H1 (cell line): ENCODE data around the gene NEU3. TPM values are rescaled to one million over a fixed set of nuclear protein-coding genes. Genes with fewer than 3 reads are reported as not detected.
A peak's percentile ranks its signal among the peaks of the same experiment; 100 is the strongest.

ENCODE experiments used
- CTCF ChIA-PET: fragments of 300-600 bp; sonication (Branson Sonifier 250); formaldehyde crosslinking; loops from one replicate; lab custom pipeline; 2021; ENCODE audit not compliant: partially characterized antibody; lab: Charles Lee
- POLR2A ChIA-PET: fragments of 300-600 bp; sonication (Branson Sonifier 250); formaldehyde crosslinking; loops from one replicate; lab custom pipeline; 2021; ENCODE audit warnings: inconsistent platforms; ENCODE audit not compliant: partially characterized antibody; lab: Charles Lee
- DNase-seq, 2 experiments: peaks; one replicate each; pipeline versions ENCODE4 v3.0.0 to v3.0.0-alpha.2; 2010 to 2022; ENCODE audit warnings: low spot score in 2 of 2, low read depth in 1 of 2, mixed read lengths in 1 of 2
- FAIRE-seq: peaks from 2 replicates; lab custom pipeline; 2011; peaks lifted over from hg19 to GRCh38; lab: Jason Lieb, UNC
- H2AFZ ChIP-seq: 2 replicates; pipeline ENCODE4 v1.8.1; 2012; ENCODE audit warnings: low read length, inconsistent platforms
- H2AK5ac ChIP-seq: 2 replicates; pipeline ENCODE4 v1.6.1; 2013; ENCODE audit warnings: low read depth, low read length
- H2BK120ac ChIP-seq: replicated peaks from 2 replicates; pipeline ENCODE3; 2013; ENCODE audit warnings: low read depth, low read length, inconsistent platforms
- H2BK12ac ChIP-seq: 2 replicates; pipeline ENCODE4 v1.6.1; 2013; ENCODE audit warnings: low read depth, low read length
- H2BK15ac ChIP-seq: 2 replicates; pipeline ENCODE4 v1.6.1; 2013; ENCODE audit warnings: low read length
- H2BK20ac ChIP-seq: 2 replicates; pipeline ENCODE4 v1.6.1; 2013; ENCODE audit warnings: low read length
- H2BK5ac ChIP-seq: 2 replicates; pipeline ENCODE4 v1.6.1; 2013; ENCODE audit warnings: low read depth, low read length
- H3K14ac ChIP-seq: 2 replicates; pipeline ENCODE4 v1.6.1; 2013; ENCODE audit warnings: inconsistent platforms; ENCODE audit not compliant: insufficient read length
- H3K18ac ChIP-seq: 2 replicates; pipeline ENCODE4 v1.6.1; 2013; ENCODE audit warnings: low read length; ENCODE audit errors: extremely low read depth
- H3K23ac ChIP-seq: 2 replicates; pipeline ENCODE4 v1.6.1; 2013; ENCODE audit warnings: inconsistent platforms; ENCODE audit not compliant: insufficient read length
- H3K23me2 ChIP-seq: 2 replicates; pipeline ENCODE4 v1.6.1; 2013; ENCODE audit warnings: low read depth, low read length
- H3K27ac ChIP-seq: 2 replicates; pipeline ENCODE4 v1.6.1; 2011; ENCODE audit warnings: low read depth, low read length, inconsistent platforms
- H3K27me3 ChIP-seq, 4 experiments: replicated peaks in 1 of 4; 1 replicate in 1 of 4; 2 replicates in 3 of 4; pipeline versions ENCODE4 v1.6.1 to v1.8.1; 2011 to 2013; ENCODE audit warnings: low read length in 3 of 4, mild to moderate bottlenecking in 3 of 4, inconsistent platforms in 2 of 4, mixed read lengths in 2 of 4, moderate library complexity in 1 of 4; ENCODE audit not compliant: control insufficient read depth in 3 of 4, insufficient read depth in 3 of 4; ENCODE audit errors: extremely low read depth in 1 of 4
- H3K36me3 ChIP-seq, 4 experiments: 2 replicates each; pipeline versions ENCODE4 v1.6.1 to v1.8.1; 2011 to 2013; ENCODE audit warnings: mild to moderate bottlenecking in 4 of 4, low read length in 3 of 4, moderate library complexity in 2 of 4, control low read depth in 1 of 4, inconsistent platforms in 1 of 4; ENCODE audit not compliant: insufficient read depth in 4 of 4, control insufficient read depth in 2 of 4
- H3K4ac ChIP-seq: replicated peaks from 2 replicates; pipeline ENCODE3; 2013; ENCODE audit warnings: low read length, low read depth, mixed read lengths, inconsistent platforms; ENCODE audit not compliant: insufficient read length
- H3K4me1 ChIP-seq, 4 experiments: replicated peaks in 1 of 4; 1 replicate in 1 of 4; 2 replicates in 3 of 4; pipeline versions ENCODE4 v1.6.1 to v1.8.1; 2011 to 2013; ENCODE audit warnings: low read length in 3 of 4, inconsistent platforms in 2 of 4, mixed read lengths in 1 of 4; ENCODE audit not compliant: insufficient read depth in 4 of 4, control insufficient read depth in 3 of 4
- H3K4me2 ChIP-seq, 2 experiments: 2 replicates each; pipeline versions ENCODE4 v1.6.1 to v1.8.1; 2011 to 2013; ENCODE audit warnings: low read depth in 2 of 2, low read length in 2 of 2, control low read depth in 1 of 2, inconsistent platforms in 1 of 2, mild to moderate bottlenecking in 1 of 2; ENCODE audit not compliant: insufficient read depth in 1 of 2
- H3K4me3 ChIP-seq, 4 experiments: fragments of 200-600, 300-600 bp in 1 of 4; sonication (generic), shearing (Covaris generic), sonication (Bioruptor Twin) in 1 of 4; 2 replicates each; pipeline versions ENCODE4 v1.5.1 to v1.8.1; 2011 to 2016; ENCODE audit warnings: low read length in 4 of 4, low read depth in 3 of 4, control low read depth in 2 of 4, inconsistent platforms in 2 of 4, mild to moderate bottlenecking in 2 of 4, mixed read lengths in 1 of 4, moderate library complexity in 1 of 4; ENCODE audit not compliant: insufficient read depth in 2 of 4; ENCODE audit errors: extremely low read depth in 1 of 4
- H3K56ac ChIP-seq: replicated peaks from 2 replicates; pipeline ENCODE3; 2013; ENCODE audit warnings: low read depth, mild to moderate bottlenecking, mixed read lengths, low read length, inconsistent platforms; ENCODE audit not compliant: insufficient read length
- H3K79me1 ChIP-seq: 2 replicates; pipeline ENCODE4 v1.6.1; 2013; ENCODE audit warnings: low read depth, low read length, control low read depth
- H3K79me2 ChIP-seq, 2 experiments: 2 replicates each; pipeline versions ENCODE4 v1.6.1 to v1.8.1; 2012 to 2013; ENCODE audit warnings: low read length in 2 of 2, mild to moderate bottlenecking in 2 of 2, inconsistent platforms in 1 of 2; ENCODE audit not compliant: insufficient read depth in 2 of 2, control insufficient read depth in 1 of 2
- H3K9ac ChIP-seq, 4 experiments: replicated peaks in 1 of 4; 1 replicate in 1 of 4; 2 replicates in 3 of 4; pipeline versions ENCODE4 v1.6.1 to v1.8.1; 2011 to 2013; ENCODE audit warnings: low read depth in 3 of 4, low read length in 3 of 4, control low read depth in 2 of 4, mild to moderate bottlenecking in 2 of 4, moderate library complexity in 2 of 4, inconsistent platforms in 1 of 4; ENCODE audit errors: extremely low read depth in 1 of 4
- H3K9me3 ChIP-seq, 2 experiments: 2 replicates each; pipeline versions ENCODE4 v1.6.1 to v1.8.1; 2012 to 2013; ENCODE audit warnings: mild to moderate bottlenecking in 2 of 2, moderate library complexity in 2 of 2, control low read depth in 1 of 2, inconsistent platforms in 1 of 2, low read depth in 1 of 2, low read length in 1 of 2, mixed read lengths in 1 of 2; ENCODE audit not compliant: insufficient read depth in 2 of 2
- H4K20me1 ChIP-seq, 2 experiments: replicated peaks in 1 of 2; 2 replicates each; pipeline versions ENCODE3 to v1.8.1; 2011 to 2013; ENCODE audit warnings: inconsistent platforms in 2 of 2, low read length in 2 of 2, mild to moderate bottlenecking in 1 of 2; ENCODE audit not compliant: insufficient read depth in 2 of 2, control insufficient read depth in 1 of 2
- H4K5ac ChIP-seq: 2 replicates; pipeline ENCODE4 v1.6.1; 2013; ENCODE audit warnings: low read length, low read depth, mixed read lengths, inconsistent platforms; ENCODE audit not compliant: insufficient read length
- H4K8ac ChIP-seq: 2 replicates; pipeline ENCODE4 v1.8.0; 2013; ENCODE audit warnings: mild to moderate bottlenecking, moderate library complexity, low read length, inconsistent platforms; ENCODE audit not compliant: insufficient read depth; ENCODE audit errors: extremely low read depth
- H4K91ac ChIP-seq: replicated peaks from 2 replicates; pipeline ENCODE3; 2013; ENCODE audit warnings: low read length, mixed read lengths, inconsistent platforms; ENCODE audit not compliant: insufficient read length
- CHD1 ChIP-seq: IDR thresholded peaks from 2 replicates; pipeline ENCODE4 v1.6.1; 2012; ENCODE audit warnings: low read depth, low read length, improper control_type of control experiment
- EGR1 ChIP-seq: IDR thresholded peaks from 2 replicates; pipeline ENCODE4 v1.6.1; 2011; ENCODE audit warnings: low read depth, low read length, borderline replicate concordance
- KDM4A ChIP-seq: IDR thresholded peaks from one replicate; pipeline ENCODE4 v1.7.1; 2012; ENCODE audit warnings: low read depth, mild to moderate bottlenecking, moderate library complexity, low read length, inconsistent platforms; ENCODE audit not compliant: severe bottlenecking
- WGBS, 2 experiments: shearing (Covaris generic) in 1 of 2; methylation state at CpG; one replicate each; pipeline versions ENCODE4 v1.1.6 to v1.1.7; 2013 to 2015; ENCODE audit warnings: low lambda C conversion rate in 2 of 2, mixed read lengths in 2 of 2, inconsistent platforms in 1 of 2, low coverage in 1 of 2, missing lambda C conversion rate in 1 of 2; ENCODE audit not compliant: insufficient replicate concordance in 2 of 2, insufficient coverage in 1 of 2, insufficient read length in 1 of 2; ENCODE audit errors: extremely low coverage in 1 of 2, missing lambda C conversion rate in 1 of 2; 5-methylcytosine and 5-hydroxymethylcytosine counted together
- polyA plus RNA-seq, 7 experiments: library from polyadenylated mRNA; depleted of rRNA in 3 of 7; stranded (reverse) in 5 of 7; unstranded in 2 of 7; fragments of >200 nt in 5 of 7; fragments of 200-250 nt in 2 of 7; gene quantifications; 1 replicate in 5 of 7; 2 replicates in 1 of 7; 4 replicates in 1 of 7; pipeline versions ENCODE4 v1.2.1 to v1.2.3, GENCODE V29; 2011 to 2013; ENCODE audit warnings: missing spikeins in 2 of 7, mixed read lengths in 2 of 7
- total RNA-seq: library from RNA; stranded (reverse); fragmentation: NEBNext Ultra II Directional; extraction: Animal tissue kit (Norgen Biotek cat#: 25700); gene quantifications from 2 replicates; pipeline ENCODE4 v1.2.1, GENCODE V29; 2021
- TF ChIP-seq, protein P1 (sequence below), 3 experiments: IDR thresholded peaks; 1 replicate in 2 of 3; 2 replicates in 1 of 3; pipeline versions ENCODE4 v1.5.1 to v1.6.1; 2011; ENCODE audit warnings: low read length in 3 of 3, mild to moderate bottlenecking in 3 of 3, inconsistent platforms in 2 of 3, low read depth in 1 of 3, moderate library complexity in 1 of 3; ENCODE audit not compliant: insufficient read depth in 1 of 3; ENCODE audit errors: control extremely low read depth in 1 of 3
- TF ChIP-seq, protein P2 (sequence below): IDR thresholded peaks from 2 replicates; pipeline ENCODE4 v1.6.1; 2011; ENCODE audit warnings: low read length, improper control_type of control experiment

The NEU3 gene
- total and polyA plus RNA-seq, 2 of the 8 experiments (the other 6 are each of a cell fraction or from before 2014, with no cell fraction given): 8.9 to 15.6 TPM

DNA sequence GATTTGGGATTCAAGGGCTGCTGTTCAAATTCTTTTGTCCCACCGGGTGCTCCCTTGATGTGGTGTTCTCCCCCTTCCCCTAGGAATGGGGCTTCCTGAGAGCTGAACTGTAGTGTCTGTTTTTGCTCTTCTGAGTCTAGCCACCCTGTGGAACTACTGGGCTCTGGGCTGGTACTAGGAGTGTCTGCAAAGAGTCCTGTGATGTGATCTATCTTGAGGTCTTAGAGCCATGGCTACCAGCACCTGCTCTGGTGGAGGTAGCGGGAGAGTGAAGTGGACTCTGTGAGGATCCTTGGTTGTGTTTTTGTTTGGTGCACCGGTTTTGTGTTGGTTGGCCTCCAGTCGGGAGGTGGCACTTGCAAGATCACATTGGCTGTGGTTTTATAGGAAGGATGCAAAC is 61.8 kb downstream of the NEU3 start:
- Histone ChIP-seq H2AK5ac (no peak overlapping the region), H4K5ac (no peak overlapping the region), H4K91ac (no peak overlapping the region), H3K23me2 (no peaks in the 10 kb centered on the region), H2BK15ac (no peak overlapping the region), H3K9ac (no peak overlapping the region), H3K18ac (no peak overlapping the region), H2BK120ac (no peak overlapping the region), H3K4me3 (no peak overlapping the region), H3K9me3 (peaks cover 8 to 12% of the 10 kb centered on the region in 2 experiments; a peak in 2 of 4 replicates), H3K56ac (no peak overlapping the region), H3K36me3 (no peaks in the 10 kb centered on the region), H2AFZ (no peak overlapping the region), H3K4ac (no peak overlapping the region), H3K14ac (no peak overlapping the region), H3K4me1 (peaks cover 0 to under 1% (median 0%) of the 10 kb centered on the region in 4 experiments; a peak in 1 of 7 replicates), H3K27me3 (no peaks in the 10 kb centered on the region), H2BK20ac (no peak overlapping the region), H3K4me2 (no peak overlapping the region), H2BK12ac (no peak overlapping the region), H4K8ac (no peak overlapping the region; the same call in 1 of the 2 replicates), H3K79me1 (no peaks in the 10 kb centered on the region), H3K79me2 (no peaks in the 10 kb centered on the region), H2BK5ac (no peak overlapping the region), H3K23ac (no peak overlapping the region), H4K20me1 (no peaks in the 10 kb centered on the region), H3K27ac (no peak overlapping the region)
- TF ChIP-seq CHD1 (no peak), EGR1 (no peak), KDM4A (no peak)
- TF ChIP-seq, protein P1, sequence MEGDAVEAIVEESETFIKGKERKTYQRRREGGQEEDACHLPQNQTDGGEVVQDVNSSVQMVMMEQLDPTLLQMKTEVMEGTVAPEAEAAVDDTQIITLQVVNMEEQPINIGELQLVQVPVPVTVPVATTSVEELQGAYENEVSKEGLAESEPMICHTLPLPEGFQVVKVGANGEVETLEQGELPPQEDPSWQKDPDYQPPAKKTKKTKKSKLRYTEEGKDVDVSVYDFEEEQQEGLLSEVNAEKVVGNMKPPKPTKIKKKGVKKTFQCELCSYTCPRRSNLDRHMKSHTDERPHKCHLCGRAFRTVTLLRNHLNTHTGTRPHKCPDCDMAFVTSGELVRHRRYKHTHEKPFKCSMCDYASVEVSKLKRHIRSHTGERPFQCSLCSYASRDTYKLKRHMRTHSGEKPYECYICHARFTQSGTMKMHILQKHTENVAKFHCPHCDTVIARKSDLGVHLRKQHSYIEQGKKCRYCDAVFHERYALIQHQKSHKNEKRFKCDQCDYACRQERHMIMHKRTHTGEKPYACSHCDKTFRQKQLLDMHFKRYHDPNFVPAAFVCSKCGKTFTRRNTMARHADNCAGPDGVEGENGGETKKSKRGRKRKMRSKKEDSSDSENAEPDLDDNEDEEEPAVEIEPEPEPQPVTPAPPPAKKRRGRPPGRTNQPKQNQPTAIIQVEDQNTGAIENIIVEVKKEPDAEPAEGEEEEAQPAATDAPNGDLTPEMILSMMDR (IDR thresholded peaks at IDR 0.05; ENCODE audit: control extremely low read depth in 1 of 3, insufficient read depth in 1 of 3, low read depth in 1 of 3, low read length in 3 of 3): no peak
- TF ChIP-seq, protein P2, sequence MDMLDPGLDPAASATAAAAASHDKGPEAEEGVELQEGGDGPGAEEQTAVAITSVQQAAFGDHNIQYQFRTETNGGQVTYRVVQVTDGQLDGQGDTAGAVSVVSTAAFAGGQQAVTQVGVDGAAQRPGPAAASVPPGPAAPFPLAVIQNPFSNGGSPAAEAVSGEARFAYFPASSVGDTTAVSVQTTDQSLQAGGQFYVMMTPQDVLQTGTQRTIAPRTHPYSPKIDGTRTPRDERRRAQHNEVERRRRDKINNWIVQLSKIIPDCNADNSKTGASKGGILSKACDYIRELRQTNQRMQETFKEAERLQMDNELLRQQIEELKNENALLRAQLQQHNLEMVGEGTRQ: no peak
- CTCF ChIA-PET: no interaction called here
- no peak for FAIRE-seq
- DNase-seq: peak in 1 of 2 experiments; percentile 24
- 92% methylated on average over 4 of the region's 4 CpGs; no CpG with 5 or more reads in 1 of the 2 experiments for WGBS, 2 experiments
- POLR2A ChIA-PET: no interaction called here
